NCI-H146 treated with DMSO at 0.1 percent for 48 hours (cell line): ENCODE results near the gene MPRIP.

Source experiments
- DNase-seq: peaks from one replicate; lab custom pipeline; 2025; ENCODE audit not compliant: unreplicated experiment; lab: John Stamatoyannopoulos, UW

MPRIP gene

GRCh38 chr17:17107281-17107680 lies 65.0 kb downstream of the MPRIP start:
- DNase-seq = no peak

- DNase-seq = no peak
These were observed 65.7 kb downstream of the MPRIP start for GRCh38 chr17:17107891-17108431.

GRCh38 chr17:17108451-17109049 lies 66.3 kb downstream of the MPRIP start:
- no peak for DNase-seq

GRCh38 chr17:17109256-17109655 lies 67.0 kb downstream of the MPRIP start:
- DNase-seq = no peak

GRCh38 chr17:17109907-17110306 lies 67.7 kb downstream of the MPRIP start:
- DNase-seq = no peak

- no peak for DNase-seq
These were observed 68.3 kb downstream of the MPRIP start for GRCh38 chr17:17110520-17110919.

GRCh38 chr17:17111401-17112393 lies 69.4 kb downstream of the MPRIP start:
- no peak for DNase-seq

GRCh38 chr17:17112628-17113200 lies 70.5 kb downstream of the MPRIP start:
- DNase-seq = no peak

- DNase-seq = no peak
These were observed 72.5 kb downstream of the MPRIP start for GRCh38 chr17:17114592-17115225.

- no peak for DNase-seq
These were observed 73.4 kb downstream of the MPRIP start for GRCh38 chr17:17115620-17116019.

- DNase-seq = no peak
These were observed 74.1 kb downstream of the MPRIP start for GRCh38 chr17:17116406-17116805.

GRCh38 chr17:17117923-17118322 lies 75.7 kb downstream of the MPRIP start:
- DNase-seq = no peak

- DNase-seq = no peak
These were observed 76.1 kb downstream of the MPRIP start for GRCh38 chr17:17118399-17118798.

GRCh38 chr17:17119106-17119505 lies 76.8 kb downstream of the MPRIP start:
- no peak for DNase-seq

GRCh38 chr17:17119533-17119932 lies 77.3 kb downstream of the MPRIP start:
- no peak for DNase-seq

- no peak for DNase-seq
These were observed 78.0 kb downstream of the MPRIP start for GRCh38 chr17:17120294-17120693.

GRCh38 chr17:17120701-17121100 lies 78.4 kb downstream of the MPRIP start:
- DNase-seq = no peak

- DNase-seq = no peak
These were observed 78.9 kb downstream of the MPRIP start for GRCh38 chr17:17121162-17121561.

- DNase-seq = no peak
These were observed 80.7 kb downstream of the MPRIP start for GRCh38 chr17:17122781-17123483.

GRCh38 chr17:17124341-17124740 lies 82.1 kb downstream of the MPRIP start:
- no peak for DNase-seq
